Transverse colon (tissue), 4 donors: Measurements from ENCODE around the gene RIPOR1. TPM values are rescaled to one million over a fixed set of nuclear protein-coding genes. Genes with fewer than 3 reads are reported as not detected.

Experiments
- DNase-seq: peaks from one replicate; pipeline ENCODE4 v3.0.0-alpha.2; 2019
- H3K27ac ChIP-seq, 4 donors: fragments of 200-600 bp; sonication (generic); 2 replicates each; pipeline ENCODE4 v1.5.1; 2016 to 2018; ENCODE audit warnings: inconsistent platforms in 4 of 4
- H3K27me3 ChIP-seq: fragments of 200-600 bp; sonication (generic); 2 replicates; pipeline ENCODE4 v1.5.1; 2017; ENCODE audit warnings: inconsistent platforms
- H3K36me3 ChIP-seq, 4 donors: fragments of 200-600 bp; sonication (generic); 2 replicates each; pipeline ENCODE4 v1.5.1; 2017 to 2019; ENCODE audit warnings: inconsistent platforms in 4 of 4
- H3K4me1 ChIP-seq, 4 donors: fragments of 200-600 bp; sonication (generic); 2 replicates each; pipeline ENCODE4 v1.5.1; 2017 to 2020; ENCODE audit warnings: inconsistent platforms in 4 of 4
- H3K4me3 ChIP-seq, 4 donors: fragments of 200-600 bp; sonication (generic); 1 replicate in 1 of 4; 2 replicates in 3 of 4; pipeline versions ENCODE4 v1.5.1 to v1.6.1; 2017 to 2019; ENCODE audit warnings: inconsistent platforms in 4 of 4
- H3K9me3 ChIP-seq, 2 donors: fragments of 200-600 bp; sonication (generic); 2 replicates each; pipeline ENCODE4 v1.5.1; 2017 to 2019; ENCODE audit warnings: inconsistent platforms in 2 of 2
- CTCF ChIP-seq, 5 experiments: fragments of 200-600 bp in 3 of 5; fragments of 450-650 bp in 2 of 5; sonication (generic) in 3 of 5; IDR thresholded peaks; 1 replicate in 2 of 5; 2 replicates in 3 of 5; pipeline ENCODE4 v1.5.1; 2016 to 2017; ENCODE audit warnings: antibody characterized with exemption in 5 of 5, inconsistent platforms in 3 of 5, mild to moderate bottlenecking in 2 of 5, moderate library complexity in 1 of 5
- EP300 ChIP-seq: sonication (generic); formaldehyde crosslinking; IDR thresholded peaks from one replicate; pipeline ENCODE4 v1.6.1; 2017; ENCODE audit warnings: antibody characterized with exemption, low read depth
- POLR2A ChIP-seq: fragments of 450-650 bp; IDR thresholded peaks from one replicate; pipeline ENCODE4 v1.6.1; 2016; ENCODE audit warnings: antibody characterized with exemption, mild to moderate bottlenecking, moderate library complexity
- POLR2AphosphoS5 ChIP-seq, 3 donors: sonication (generic); formaldehyde crosslinking; IDR thresholded peaks; one replicate each; pipeline ENCODE4 v1.6.1; 2016; ENCODE audit warnings: antibody characterized with exemption in 3 of 3
- WGBS, 2 donors: methylation state at CpG; one replicate each; pipeline ENCODE4 v1.1.5; 2018; ENCODE audit warnings: low coverage in 1 of 2; 5-methylcytosine and 5-hydroxymethylcytosine counted together
- in situ Hi-C, 4 donors: fragments of 200-750 bp; cut with MboI; loops; one replicate each; pipeline versions ENCODE4 v1.15.0 to v1.15.1; 2017; ENCODE audit warnings: low sequenced_read_pairs in 3 of 4, low pct_ligation_motif_present in 1 of 4, low pct_unique_long_range_greater_than_20kb in 1 of 4
- intact Hi-C: fragments of 100-400 bp; cut with DNase I; formaldehyde crosslinking; loops from one replicate; pipeline ENCODE4 v1.15.1; 2023; ENCODE audit warnings: low total_unique reads
- total RNA-seq, 4 donors: library from RNA; depleted of rRNA; stranded (reverse); fragments of >200 nt; gene quantifications; one replicate each; pipeline ENCODE4 v1.1.0, GENCODE V29; 2016

Gene RIPOR1
- 100 to 1,000 TPM in 1 of 4 donors, 10 to 100 TPM in 3; 11.2 to 141 (median 24.1) TPM for total RNA-seq

GRCh38 chr16:67528222-67528869 is at the start of gene RIPOR1:
TSS of gene RIPOR1 (plus strand) at chr16:67528829. CDS start at chr16:67538447, 9,618 bp downstream.
- H3K4me3 ChIP-seq: peak within 1 kb of the TSS; percentile 55 to 75 (median 62)
- in situ Hi-C loops (loop anchor here in 1 of 4 donors (10.0 kb wide), 1 partner anchor 136 kb away; the partner anchor contains the start of genes ACD, C16orf86, ENKD1 and PARD6A), intact Hi-C loops (no loop called here)
- peaks cover 8 to 30% (median 25%) of the 10 kb centered on the region in 4 donors for H3K4me1 ChIP-seq
- DNase-seq: peak; percentile 62
- H3K27ac ChIP-seq: peak within 1 kb of the TSS; percentile 88 to 92 (median 90)
- WGBS, 2 donors: 51% methylated on average over 11 of the region's 45 CpGs; no CpG with 5 or more reads in 1 of the 2 donors
- no peak for TF ChIP-seq CTCF (IDR thresholded peaks at IDR 0.05)
- no peak for TF ChIP-seq POLR2A
- TF ChIP-seq POLR2AphosphoS5 (IDR thresholded peaks at IDR 0.05): no peak
- TF ChIP-seq EP300: no peak
- H3K27me3 ChIP-seq: no peaks in the 10 kb centered on the region
- no peaks in the 10 kb centered on the region for H3K9me3 ChIP-seq
- no peaks in the 10 kb centered on the region for H3K36me3 ChIP-seq

GRCh38 chr16:67480833-67481560 is 47.6 kb upstream of the RIPOR1 start, which contains the start of gene ATP6V0D1:
TSS of gene ATP6V0D1 (minus strand) at chr16:67481157. CDS start at chr16:67481086, 71 bp downstream.
- Histone ChIP-seq H3K9me3 (no peaks in the 10 kb centered on the region), H3K36me3 (no peaks in the 10 kb centered on the region)

GRCh38 chr16:67481561-67482232 is 46.9 kb upstream of the RIPOR1 start:
- in situ Hi-C loops (no loop called here), intact Hi-C loops (no loop called here)
- H3K9me3 ChIP-seq: no peaks in the 10 kb centered on the region
- peak overlapping the region; percentile 49 to 92 (median 77) for H3K4me3 ChIP-seq
- TF ChIP-seq EP300 (no peak), CTCF (IDR thresholded peaks at IDR 0.05) (peak in 1 of 5 experiments; percentile 16)
- no peaks in the 10 kb centered on the region for H3K36me3 ChIP-seq
- H3K27ac ChIP-seq: peak overlapping the region; percentile 92 to 96 (median 94)
- H3K27me3 ChIP-seq: no peaks in the 10 kb centered on the region
- H3K4me1 ChIP-seq: peaks cover 16 to 47% (median 26%) of the 10 kb centered on the region in 4 donors
- 5 to 11% methylated on average over 12 to 17 of the region's 17 CpGs for WGBS, 2 donors
- DNase-seq: peak; percentile 70

More at GRCh38 chr16:67480833-67481560, 47.6 kb upstream of the RIPOR1 start, which contains the start of gene ATP6V0D1:
- H3K4me1 ChIP-seq: peaks cover 22 to 54% (median 29%) of the 10 kb centered on the region in 4 donors
- peak; percentile 91 for TF ChIP-seq POLR2A
- TF ChIP-seq EP300: no peak
- TF ChIP-seq CTCF (IDR thresholded peaks at IDR 0.05): peak; percentile 78 to 97 (median 87)
- peak; percentile 97 to 98 (median 97) for TF ChIP-seq POLR2AphosphoS5 (IDR thresholded peaks at IDR 0.05)
- H3K27me3 ChIP-seq: no peaks in the 10 kb centered on the region
- peak within 1 kb of the TSS; percentile 68 to 92 (median 80) for H3K4me3 ChIP-seq
- intact Hi-C loops: no loop called here
- peak; percentile 100 for DNase-seq
- in situ Hi-C loops: no loop called here
- peak within 1 kb of the TSS; percentile 92 to 96 (median 94) for H3K27ac ChIP-seq
- WGBS, 2 donors: 0% methylated on average over 53 of the region's 57 CpGs; no CpG with 5 or more reads in 1 of the 2 donors
